ENCODE measurements around the gene INKA2. TPM values are rescaled to one million over a fixed set of nuclear protein-coding genes. Genes with fewer than 3 reads are reported as not detected.

INKA2 gene
- total RNA-seq, 1 experiment from 2014 or later, result 12.3 TPM

DNA sequence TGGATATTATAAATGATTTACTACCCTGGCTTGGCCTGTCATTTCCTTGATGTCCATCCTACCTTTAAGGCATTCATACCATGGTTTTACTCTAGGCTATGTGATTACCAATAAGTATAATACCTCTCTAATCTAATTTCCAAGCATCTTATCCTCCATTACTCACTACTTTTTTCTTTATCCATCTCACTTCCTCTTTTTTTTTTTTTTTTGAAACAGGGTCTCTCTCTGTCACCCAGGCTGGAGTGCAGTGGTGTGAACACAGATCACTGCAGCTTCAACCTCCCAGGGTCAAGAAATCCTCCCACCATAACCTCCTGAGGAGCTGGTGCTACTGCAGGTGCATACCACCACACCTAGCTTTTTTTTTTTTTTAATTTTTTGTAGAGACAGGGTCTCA, 39.9 kb downstream of the INKA2 start:
- H3K56ac ChIP-seq (ENCODE audit: insufficient read length, low read depth, low read length), result no peak overlapping the region
- H3K23me2 ChIP-seq (ENCODE audit: insufficient read length, low read depth, low read length, poor library complexity, severe bottlenecking), result no peaks in the 10 kb centered on the region
- H2AFZ ChIP-seq (ENCODE audit: low read length), result no peak overlapping the region
- Mint-ChIP-seq H3K27ac (no peak overlapping the region; a peak in 1 of 7 replicates), H3K36me3 (ENCODE audit: insufficient read depth in 1 of 3, low read depth in 3 of 3) (peaks cover 12 to 36% (median 29%) of the 10 kb centered on the region in 3 experiments; a peak in 5 of 7 replicates), H3K4me3 (no peak overlapping the region), H3K9me3 (no peaks in the 10 kb centered on the region), H3K27me3 (ENCODE audit: low read depth) (no peaks in the 10 kb centered on the region), H3K4me1 (no peaks in the 10 kb centered on the region)
- no peak overlapping the region for H3K14ac ChIP-seq (ENCODE audit: insufficient read depth, low read length)
- H3K9me3 ChIP-seq (ENCODE audit: control insufficient read depth, low read depth, low read length), result no peaks in the 10 kb centered on the region
- no peak for DNase-seq
- H3T11ph ChIP-seq (ENCODE audit: low read length), result no peak overlapping the region
- no peak overlapping the region for H2BK120ac ChIP-seq (ENCODE audit: low read depth, low read length, poor library complexity, severe bottlenecking)
- no peak overlapping the region for H2BK20ac ChIP-seq (ENCODE audit: low read depth, low read length, poor library complexity, severe bottlenecking)
- no peaks in the 10 kb centered on the region for H3K27me3 ChIP-seq (ENCODE audit: insufficient read depth, low read length)
- TF ChIP-seq, protein P1, sequence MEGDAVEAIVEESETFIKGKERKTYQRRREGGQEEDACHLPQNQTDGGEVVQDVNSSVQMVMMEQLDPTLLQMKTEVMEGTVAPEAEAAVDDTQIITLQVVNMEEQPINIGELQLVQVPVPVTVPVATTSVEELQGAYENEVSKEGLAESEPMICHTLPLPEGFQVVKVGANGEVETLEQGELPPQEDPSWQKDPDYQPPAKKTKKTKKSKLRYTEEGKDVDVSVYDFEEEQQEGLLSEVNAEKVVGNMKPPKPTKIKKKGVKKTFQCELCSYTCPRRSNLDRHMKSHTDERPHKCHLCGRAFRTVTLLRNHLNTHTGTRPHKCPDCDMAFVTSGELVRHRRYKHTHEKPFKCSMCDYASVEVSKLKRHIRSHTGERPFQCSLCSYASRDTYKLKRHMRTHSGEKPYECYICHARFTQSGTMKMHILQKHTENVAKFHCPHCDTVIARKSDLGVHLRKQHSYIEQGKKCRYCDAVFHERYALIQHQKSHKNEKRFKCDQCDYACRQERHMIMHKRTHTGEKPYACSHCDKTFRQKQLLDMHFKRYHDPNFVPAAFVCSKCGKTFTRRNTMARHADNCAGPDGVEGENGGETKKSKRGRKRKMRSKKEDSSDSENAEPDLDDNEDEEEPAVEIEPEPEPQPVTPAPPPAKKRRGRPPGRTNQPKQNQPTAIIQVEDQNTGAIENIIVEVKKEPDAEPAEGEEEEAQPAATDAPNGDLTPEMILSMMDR (conservative IDR thresholded peaks at IDR 0.05), result no peak
- no peak overlapping the region for H3K9ac ChIP-seq (ENCODE audit: extremely low read depth, insufficient read length, low read length)
- no peaks in the 10 kb centered on the region for H3K79me1 ChIP-seq (ENCODE audit: insufficient read depth, low read depth, low read length, poor library complexity, severe bottlenecking)
- H3K23ac ChIP-seq (ENCODE audit: insufficient read length, low read depth, low read length), result no peak overlapping the region
- no peak overlapping the region for H2BK15ac ChIP-seq (ENCODE audit: low read depth, low read length)
- no peak overlapping the region for H4K8ac ChIP-seq (replicated peaks; ENCODE audit: insufficient read length, low read depth, low read length)
- H4K5ac ChIP-seq (ENCODE audit: insufficient read length, low read depth, low read length), result no peak overlapping the region
- H3K4me1 ChIP-seq (ENCODE audit: insufficient read depth, low read length), result no peaks in the 10 kb centered on the region
- H2AK5ac ChIP-seq (ENCODE audit: insufficient read length, low read length), result no peak overlapping the region
- H2BK5ac ChIP-seq (ENCODE audit: insufficient read length, low read length), result no peak overlapping the region
- H3K4ac ChIP-seq (ENCODE audit: low read depth, low read length), result no peak overlapping the region
- H3K27ac ChIP-seq (ENCODE audit: insufficient read length, low read depth, low read length), result no peak overlapping the region
- H2BK12ac ChIP-seq (ENCODE audit: insufficient read length, low read depth, low read length), result no peak overlapping the region
- no peak overlapping the region for H4K91ac ChIP-seq (ENCODE audit: insufficient read length, low read depth, low read length)
- no peaks in the 10 kb centered on the region for H3K79me2 ChIP-seq (ENCODE audit: insufficient read depth, low read length)
- no peak overlapping the region for H3K18ac ChIP-seq (ENCODE audit: insufficient read length, low read depth, low read length)
- no peaks in the 10 kb centered on the region for H4K20me1 ChIP-seq (ENCODE audit: control insufficient read depth, insufficient read depth, insufficient read length)
- H3K4me2 ChIP-seq (ENCODE audit: insufficient read depth, insufficient read length, low read length), result no peak overlapping the region
